GM12872 (cell line): ENCODE results near the gene OR5H2.

Source experiments
- TF ChIP-seq, protein P1 (sequence below): IDR thresholded peaks from 3 replicates; pipeline ENCODE4 v1.5.1; 2011; ENCODE audit warnings: low read depth, mild to moderate bottlenecking, low read length, moderate library complexity; ENCODE audit not compliant: insufficient read depth

OR5H2 gene

DNA sequence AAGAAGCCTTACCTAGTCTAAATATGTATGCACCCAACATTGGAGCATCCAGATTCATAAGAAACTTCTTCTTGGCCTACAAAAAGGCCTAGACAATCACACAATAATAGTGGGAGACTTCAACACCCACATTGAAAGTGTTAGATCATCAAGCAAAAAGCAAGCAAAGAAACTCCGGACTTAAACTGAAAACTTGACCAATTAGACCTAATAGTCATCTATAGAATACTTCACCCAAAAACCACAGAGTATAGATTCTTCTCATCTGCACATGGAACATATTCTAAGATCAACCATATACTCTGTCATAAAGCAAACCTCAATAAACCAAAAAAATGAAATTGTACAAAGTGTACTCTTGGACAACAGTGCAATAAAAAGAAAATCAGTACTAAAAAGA is 49.0 kb downstream of the OR5H2 start:
- TF ChIP-seq, protein P1, sequence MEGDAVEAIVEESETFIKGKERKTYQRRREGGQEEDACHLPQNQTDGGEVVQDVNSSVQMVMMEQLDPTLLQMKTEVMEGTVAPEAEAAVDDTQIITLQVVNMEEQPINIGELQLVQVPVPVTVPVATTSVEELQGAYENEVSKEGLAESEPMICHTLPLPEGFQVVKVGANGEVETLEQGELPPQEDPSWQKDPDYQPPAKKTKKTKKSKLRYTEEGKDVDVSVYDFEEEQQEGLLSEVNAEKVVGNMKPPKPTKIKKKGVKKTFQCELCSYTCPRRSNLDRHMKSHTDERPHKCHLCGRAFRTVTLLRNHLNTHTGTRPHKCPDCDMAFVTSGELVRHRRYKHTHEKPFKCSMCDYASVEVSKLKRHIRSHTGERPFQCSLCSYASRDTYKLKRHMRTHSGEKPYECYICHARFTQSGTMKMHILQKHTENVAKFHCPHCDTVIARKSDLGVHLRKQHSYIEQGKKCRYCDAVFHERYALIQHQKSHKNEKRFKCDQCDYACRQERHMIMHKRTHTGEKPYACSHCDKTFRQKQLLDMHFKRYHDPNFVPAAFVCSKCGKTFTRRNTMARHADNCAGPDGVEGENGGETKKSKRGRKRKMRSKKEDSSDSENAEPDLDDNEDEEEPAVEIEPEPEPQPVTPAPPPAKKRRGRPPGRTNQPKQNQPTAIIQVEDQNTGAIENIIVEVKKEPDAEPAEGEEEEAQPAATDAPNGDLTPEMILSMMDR, result no peak
